HG03565 (cell line): Measurements from ENCODE around the gene MATN1.
A peak's percentile ranks its signal among the peaks of the same experiment; 100 is the strongest.

Experiments used
- ATAC-seq: cut with Tn5 transposase; IDR thresholded peaks from one replicate; pipeline ENCODE4 v1.9.1; 2021; ENCODE audit warnings: mild to moderate bottlenecking, moderate library complexity; ENCODE audit not compliant: unreplicated experiment

MATN1 gene

GRCh38 chr1:30745834-30746208 is 22.4 kb upstream of the MATN1 start:
- no peak for ATAC-seq

- no peak for ATAC-seq
Measured at GRCh38 chr1:30745156-30745833, 21.9 kb upstream of the MATN1 start.

- peak; percentile 18 for ATAC-seq
Measured at GRCh38 chr1:30744060-30744756, 20.8 kb upstream of the MATN1 start.

- peak; percentile 27 for ATAC-seq
Measured at GRCh38 chr1:30743584-30744059, 20.2 kb upstream of the MATN1 start.

- ATAC-seq, result no peak
Measured at GRCh38 chr1:30742963-30743559, 19.7 kb upstream of the MATN1 start.

- ATAC-seq, result no peak
Measured at GRCh38 chr1:30742300-30742962, 19.0 kb upstream of the MATN1 start.

GRCh38 chr1:30741239-30741894 is 18.0 kb upstream of the MATN1 start:
- ATAC-seq, result no peak

GRCh38 chr1:30740251-30741238 is 17.2 kb upstream of the MATN1 start:
- no peak for ATAC-seq

- ATAC-seq, result no peak
Measured at GRCh38 chr1:30739601-30740000, 16.2 kb upstream of the MATN1 start.

GRCh38 chr1:30738715-30739559 is 15.6 kb upstream of the MATN1 start:
- no peak for ATAC-seq

- no peak for ATAC-seq
Measured at GRCh38 chr1:30738040-30738714, 14.8 kb upstream of the MATN1 start.

- ATAC-seq, result no peak
Measured at GRCh38 chr1:30737357-30738039, 14.1 kb upstream of the MATN1 start.

- ATAC-seq, result no peak
Measured at GRCh38 chr1:30735668-30736498, 12.5 kb upstream of the MATN1 start.

- ATAC-seq, result no peak
Measured at GRCh38 chr1:30735124-30735523, 11.7 kb upstream of the MATN1 start.

- no peak for ATAC-seq
Measured at GRCh38 chr1:30734580-30734979, 11.2 kb upstream of the MATN1 start.

- ATAC-seq, result no peak
Measured at GRCh38 chr1:30734106-30734505, 10.7 kb upstream of the MATN1 start.

- no peak for ATAC-seq
Measured at GRCh38 chr1:30733493-30733892, 10.1 kb upstream of the MATN1 start.
